ENCODE measurements around the gene TNKS1BP1. TPM values are rescaled to one million over a fixed set of nuclear protein-coding genes. Genes with fewer than 3 reads are reported as not detected.

The TNKS1BP1 gene
- total and polyA plus RNA-seq, 9 of the 15 experiments (the other 6 are each of a cell fraction or from before 2014, with no cell fraction given), result 1.1 to 47.2 (median 10.9) TPM

DNA sequence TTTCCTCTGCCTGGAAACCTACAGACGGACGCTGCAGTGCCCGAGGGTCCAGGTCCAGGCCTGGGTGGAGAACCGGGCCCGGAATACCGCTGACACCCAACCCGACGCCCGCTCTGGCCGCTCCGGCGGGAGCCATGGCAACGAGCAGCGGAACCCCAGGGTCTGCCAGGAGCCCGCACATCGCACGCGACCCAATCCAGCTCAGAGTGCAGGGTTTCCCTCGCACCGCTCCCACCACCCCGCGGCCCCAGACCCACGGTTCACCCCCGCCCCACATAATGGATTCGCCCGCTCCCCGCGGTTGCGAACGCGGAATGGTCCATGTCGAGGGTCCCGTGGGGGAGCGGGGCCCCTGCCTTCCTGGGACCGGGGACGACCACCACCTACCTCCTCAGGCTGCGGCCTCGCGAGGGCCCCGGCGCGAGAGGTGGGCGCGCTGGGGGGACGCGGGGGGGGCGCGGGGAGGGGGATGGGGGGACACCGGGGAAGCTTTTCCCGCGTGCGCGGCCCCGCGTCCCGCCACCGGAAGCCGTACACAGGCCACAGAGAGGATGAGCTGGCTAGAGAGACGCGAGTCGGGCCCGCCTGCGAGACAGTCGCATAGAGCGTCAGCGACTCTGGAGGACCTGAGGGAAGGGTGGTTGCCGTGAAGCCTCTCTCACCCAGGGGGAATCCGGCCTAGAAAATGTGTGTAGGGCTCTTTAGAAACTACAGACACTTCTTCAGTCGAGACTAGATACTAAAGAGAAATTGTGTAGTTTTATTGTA, 10.8 kb upstream of the TNKS1BP1 start, which contains the start of gene SSRP1 (continued):
- TF ChIP-seq, protein P1, sequence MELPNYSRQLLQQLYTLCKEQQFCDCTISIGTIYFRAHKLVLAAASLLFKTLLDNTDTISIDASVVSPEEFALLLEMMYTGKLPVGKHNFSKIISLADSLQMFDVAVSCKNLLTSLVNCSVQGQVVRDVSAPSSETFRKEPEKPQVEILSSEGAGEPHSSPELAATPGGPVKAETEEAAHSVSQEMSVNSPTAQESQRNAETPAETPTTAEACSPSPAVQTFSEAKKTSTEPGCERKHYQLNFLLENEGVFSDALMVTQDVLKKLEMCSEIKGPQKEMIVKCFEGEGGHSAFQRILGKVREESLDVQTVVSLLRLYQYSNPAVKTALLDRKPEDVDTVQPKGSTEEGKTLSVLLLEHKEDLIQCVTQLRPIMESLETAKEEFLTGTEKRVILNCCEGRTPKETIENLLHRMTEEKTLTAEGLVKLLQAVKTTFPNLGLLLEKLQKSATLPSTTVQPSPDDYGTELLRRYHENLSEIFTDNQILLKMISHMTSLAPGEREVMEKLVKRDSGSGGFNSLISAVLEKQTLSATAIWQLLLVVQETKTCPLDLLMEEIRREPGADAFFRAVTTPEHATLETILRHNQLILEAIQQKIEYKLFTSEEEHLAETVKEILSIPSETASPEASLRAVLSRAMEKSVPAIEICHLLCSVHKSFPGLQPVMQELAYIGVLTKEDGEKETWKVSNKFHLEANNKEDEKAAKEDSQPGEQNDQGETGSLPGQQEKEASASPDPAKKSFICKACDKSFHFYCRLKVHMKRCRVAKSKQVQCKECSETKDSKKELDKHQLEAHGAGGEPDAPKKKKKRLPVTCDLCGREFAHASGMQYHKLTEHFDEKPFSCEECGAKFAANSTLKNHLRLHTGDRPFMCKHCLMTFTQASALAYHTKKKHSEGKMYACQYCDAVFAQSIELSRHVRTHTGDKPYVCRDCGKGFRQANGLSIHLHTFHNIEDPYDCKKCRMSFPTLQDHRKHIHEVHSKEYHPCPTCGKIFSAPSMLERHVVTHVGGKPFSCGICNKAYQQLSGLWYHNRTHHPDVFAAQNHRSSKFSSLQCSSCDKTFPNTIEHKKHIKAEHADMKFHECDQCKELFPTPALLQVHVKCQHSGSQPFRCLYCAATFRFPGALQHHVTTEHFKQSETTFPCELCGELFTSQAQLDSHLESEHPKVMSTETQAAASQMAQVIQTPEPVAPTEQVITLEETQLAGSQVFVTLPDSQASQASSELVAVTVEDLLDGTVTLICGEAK (IDR thresholded peaks at IDR 0.05), result peak; percentile 81
- TF ChIP-seq, protein P1 (CRISPR knock-in tag; IDR thresholded peaks at IDR 0.05), result no peak
- no peak for TF ChIP-seq ZNF212 (CRISPR knock-in tag; IDR thresholded peaks at IDR 0.05)
- no peak for TF ChIP-seq CUX1 (CRISPR knock-in tag; IDR thresholded peaks at IDR 0.05)
- no peak for TF ChIP-seq TRIM24 (IDR thresholded peaks at IDR 0.05)
- no peak for TF ChIP-seq NFE2 (IDR thresholded peaks at IDR 0.05; ENCODE audit: low read depth)
- no peak for TF ChIP-seq CSDE1 (IDR thresholded peaks at IDR 0.05)
- TF ChIP-seq CREB3L1 (IDR thresholded peaks at IDR 0.05; ENCODE audit: borderline replicate concordance, low read depth), result peak; percentile 67; the same call in 1 of the 2 replicates
- TF ChIP-seq FIP1L1 (IDR thresholded peaks at IDR 0.05; ENCODE audit: low read depth, low read length, poor library complexity, severe bottlenecking), result no peak
- no peak for TF ChIP-seq GATA2 (CRISPR knock-in tag; IDR thresholded peaks at IDR 0.05)
- TF ChIP-seq TEAD4 (IDR thresholded peaks at IDR 0.05; ENCODE audit: low read length), result no peak
- TF ChIP-seq TEAD4 (CRISPR knock-in tag; IDR thresholded peaks at IDR 0.05; ENCODE audit: borderline replicate concordance), result no peak

Measured in K562 (cell line).